PC-3 (cell line): ENCODE data around the gene TRIM43B. TPM values are rescaled to one million over a fixed set of nuclear protein-coding genes. Genes with fewer than 3 reads are reported as not detected.
A peak's percentile ranks its signal among the peaks of the same experiment; 100 is the strongest.
"Not testable (repeated sequence)": the region's sequence is repeated elsewhere in the genome, so short reads cannot be mapped to it uniquely, and the experiment has no call there.

Experiments
- ATAC-seq: fragments of 200-7000 bp; cut with Tn5 transposase; 2 replicates; pipeline ENCODE4 v1.9.1; 2020; ENCODE audit warnings: mild to moderate bottlenecking, moderate library complexity
- BruUV-seq: library from RNA; stranded (reverse); fragments of 400-500 nt; replicated peaks from 2 replicates; lab custom pipeline; 2021; lab: Mats Ljungman, UMichigan
- CTCF ChIA-PET: fragments of 300-600 bp; sonication (Branson Sonifier 250); formaldehyde crosslinking; loops from one replicate; lab custom pipeline; 2022; ENCODE audit warnings: antibody characterized with exemption; lab: Charles Lee
- POLR2A ChIA-PET: fragments of 300-600 bp; sonication (Branson Sonifier 250); formaldehyde crosslinking; loops from one replicate; lab custom pipeline; 2022; ENCODE audit warnings: antibody characterized with exemption; ENCODE audit not compliant: unreplicated experiment; lab: Charles Lee
- DNase-seq: peaks from one replicate; pipeline ENCODE4 v3.0.0-alpha.2; 2015
- H2AFZ ChIP-seq: fragments of 300-600 bp; sonication (generic); 2 replicates; pipeline ENCODE4 v1.6.0; 2016; ENCODE audit warnings: antibody characterized with exemption, low read length
- H3F3A ChIP-seq: fragments of 300-600 bp; sonication (generic); one replicate; pipeline ENCODE4 v1.6.0; 2017; ENCODE audit warnings: antibody characterized with exemption, low read length, control low read depth, mild to moderate bottlenecking; ENCODE audit not compliant: unreplicated experiment
- H3K27ac ChIP-seq: fragments of 300-600 bp; sonication (generic); 2 replicates; pipeline ENCODE4 v1.5.1; 2016; ENCODE audit warnings: mild to moderate bottlenecking, low read length
- H3K27me3 ChIP-seq: fragments of 300-600 bp; sonication (generic); 2 replicates; pipeline ENCODE4 v1.6.1; 2016; ENCODE audit warnings: low read length, mixed read lengths
- H3K36me3 ChIP-seq: fragments of 300-600 bp; sonication (generic); 2 replicates; pipeline ENCODE4 v1.6.1; 2016; ENCODE audit warnings: low read depth, mixed run types, low read length, mixed read lengths
- H3K4me1 ChIP-seq: fragments of 300-600 bp; sonication (generic); 2 replicates; pipeline ENCODE4 v1.5.1; 2016; ENCODE audit warnings: low read length; ENCODE audit not compliant: insufficient read depth
- H3K4me2 ChIP-seq: fragments of 300-600 bp; sonication (generic); 2 replicates; pipeline ENCODE4 v1.6.0; 2016; ENCODE audit warnings: low read length
- H3K4me3 ChIP-seq: fragments of 300-600 bp; sonication (generic); 2 replicates; pipeline ENCODE4 v1.5.1; 2016; ENCODE audit warnings: mild to moderate bottlenecking, low read length, mixed read lengths
- H3K79me2 ChIP-seq: fragments of 300-600 bp; sonication (generic); 2 replicates; pipeline ENCODE4 v1.6.1; 2017; ENCODE audit warnings: low read length, mixed read lengths
- H3K9ac ChIP-seq: fragments of 300-600 bp; sonication (generic); 2 replicates; pipeline ENCODE4 v1.6.0; 2016; ENCODE audit warnings: mild to moderate bottlenecking, low read length
- H3K9me2 ChIP-seq: fragments of 300-600 bp; sonication (generic); replicated peaks from 2 replicates; pipeline ENCODE4 v1.6.1; 2016; ENCODE audit warnings: mixed run types, low read length, mixed read lengths
- H3K9me3 ChIP-seq: fragments of 300-600 bp; sonication (generic); 2 replicates; pipeline ENCODE4 v1.6.1; 2016; ENCODE audit warnings: low read length, mixed read lengths
- H4K20me1 ChIP-seq: fragments of 300-600 bp; sonication (generic); 2 replicates; pipeline ENCODE4 v1.6.1; 2016; ENCODE audit warnings: low read length, mixed read lengths
- CTCF ChIP-seq: fragments of 300-600 bp; sonication (generic); conservative IDR thresholded peaks from 2 replicates; pipeline ENCODE4 v1.5.1; 2017; ENCODE audit warnings: antibody characterized with exemption, low read depth, mild to moderate bottlenecking, low read length
- EZH2 ChIP-seq: fragments of 300-600 bp; sonication (generic); IDR thresholded peaks from one replicate; pipeline ENCODE4 v1.6.1; 2017; ENCODE audit warnings: antibody characterized with exemption, mild to moderate bottlenecking, low read length; ENCODE audit not compliant: unreplicated experiment
- EZH2phosphoT487 ChIP-seq: fragments of 300-600 bp; sonication (generic); IDR thresholded peaks from 2 replicates; pipeline ENCODE4 v1.6.1; 2018; ENCODE audit warnings: mild to moderate bottlenecking, antibody characterized with exemption, low read length, borderline replicate concordance
- intact Hi-C: fragments of 100-400 bp; cut with micrococcal nuclease; formaldehyde crosslinking; loops from 2 replicates; pipeline ENCODE4 v1.9.0; 2023
- total RNA-seq: library from RNA; depleted of rRNA; stranded (reverse); fragments of >200 nt; gene quantifications from 2 replicates; pipeline ENCODE4 v1.2.3, GENCODE V29; 2014

TRIM43B gene
- total RNA-seq, 1 experiment from 2014 or later: not detected

- no peaks in the 10 kb centered on the region for H4K20me1 ChIP-seq
- intact Hi-C loops: no loop called here
- no peak overlapping the region for H3K9ac ChIP-seq
- no TSS peak for BruUV-seq
- no peaks in the 10 kb centered on the region for H3K36me3 ChIP-seq
- no peak overlapping the region for H3K27ac ChIP-seq
- no peaks in the 10 kb centered on the region for H3K9me3 ChIP-seq
- H3K9me2 ChIP-seq: no peaks in the 10 kb centered on the region
- TF ChIP-seq EZH2: no peak
- no peak for TF ChIP-seq EZH2phosphoT487
- no peaks in the 10 kb centered on the region for H3K27me3 ChIP-seq
- H3K4me3 ChIP-seq: no peak overlapping the region
- no peak overlapping the region for H2AFZ ChIP-seq
- POLR2A ChIA-PET: no interaction called here
- DNase-seq (no peak), ATAC-seq (no peak)
- CTCF ChIA-PET: no interaction called here
- no peaks in the 10 kb centered on the region for H3F3A ChIP-seq
- H3K4me2 ChIP-seq: no peak overlapping the region
- no peaks in the 10 kb centered on the region for H3K79me2 ChIP-seq
- H3K4me1 ChIP-seq: no peaks in the 10 kb centered on the region
Measured at GRCh38 chr2:95509408-95509807, 24.9 kb upstream of the TRIM43B start.

GRCh38 chr2:95505222-95505621, 20.7 kb upstream of the TRIM43B start:
- no peaks in the 10 kb centered on the region for H3K9me3 ChIP-seq
- no peaks in the 10 kb centered on the region for H4K20me1 ChIP-seq
- ATAC-seq (no peak), DNase-seq (no peak)
- H3K27me3 ChIP-seq: no peaks in the 10 kb centered on the region
- ChIA-PET POLR2A (no interaction called here), CTCF (no interaction called here)
- H3K4me1 ChIP-seq: no peaks in the 10 kb centered on the region
- no TSS peak for BruUV-seq
- H3K27ac ChIP-seq: no peak overlapping the region
- intact Hi-C loops: no loop called here
- no peak overlapping the region for H3K9ac ChIP-seq
- no peaks in the 10 kb centered on the region for H3F3A ChIP-seq
- H3K4me3 ChIP-seq: no peak overlapping the region
- H3K36me3 ChIP-seq: no peaks in the 10 kb centered on the region
- no peaks in the 10 kb centered on the region for H3K9me2 ChIP-seq
- H3K4me2 ChIP-seq: no peak overlapping the region
- no peaks in the 10 kb centered on the region for H3K79me2 ChIP-seq
- H2AFZ ChIP-seq: no peak overlapping the region
- TF ChIP-seq EZH2phosphoT487: no peak
- no peak for TF ChIP-seq CTCF
- no peak for TF ChIP-seq EZH2

DNA sequence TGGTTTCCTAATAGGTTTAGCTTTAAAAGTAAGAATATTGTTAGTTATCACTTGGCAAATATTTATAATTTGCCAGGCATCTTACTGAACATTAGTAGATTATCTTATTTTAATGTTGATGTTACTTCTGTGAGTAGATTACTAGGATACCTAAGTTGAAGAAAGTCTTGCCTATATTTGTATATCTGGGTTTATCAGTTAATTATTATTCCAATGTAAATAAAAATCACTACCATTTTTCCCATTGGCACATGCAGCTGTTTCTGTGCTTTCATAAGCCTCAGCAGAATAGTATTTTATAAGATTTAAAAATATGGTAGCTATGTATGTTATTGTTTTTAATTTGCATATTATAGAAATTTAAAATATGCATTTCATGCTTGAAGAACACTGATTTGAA, 16.3 kb upstream of the TRIM43B start:
- no peaks in the 10 kb centered on the region for H3K79me2 ChIP-seq
- no peak overlapping the region for H3K4me2 ChIP-seq
- H3K9ac ChIP-seq: no peak overlapping the region
- intact Hi-C loops: no loop called here
- no peak overlapping the region for H3K27ac ChIP-seq
- no peaks in the 10 kb centered on the region for H3K36me3 ChIP-seq
- DNase-seq: no peak
- no peak overlapping the region for H2AFZ ChIP-seq
- TF ChIP-seq EZH2phosphoT487 (no peak), CTCF (no peak), EZH2 (no peak)
- no peak for ATAC-seq
- ChIA-PET CTCF (no interaction called here), POLR2A (no interaction called here)
- H3K4me3 ChIP-seq: no peak overlapping the region
- H3K9me2 ChIP-seq: no peaks in the 10 kb centered on the region
- no peaks in the 10 kb centered on the region for H3K9me3 ChIP-seq
- H4K20me1 ChIP-seq: no peaks in the 10 kb centered on the region
- no TSS peak for BruUV-seq
- no peaks in the 10 kb centered on the region for H3F3A ChIP-seq
- H3K4me1 ChIP-seq: no peaks in the 10 kb centered on the region
- H3K27me3 ChIP-seq: no peaks in the 10 kb centered on the region

GRCh38 chr2:95492076-95492475, 7.5 kb upstream of the TRIM43B start:
- CTCF ChIA-PET, BruUV-seq, H3K36me3 ChIP-seq, H3K27me3 ChIP-seq, H3K79me2 ChIP-seq, ATAC-seq, H3K4me1 ChIP-seq, H3K9ac ChIP-seq, H3F3A ChIP-seq, intact Hi-C loops, H4K20me1 ChIP-seq, H2AFZ ChIP-seq, H3K4me3 ChIP-seq, H3K9me2 ChIP-seq, H3K4me2 ChIP-seq, POLR2A ChIA-PET, H3K9me3 ChIP-seq, H3K27ac ChIP-seq: not testable (repeated sequence)
- DNase-seq: peak; percentile 51

GRCh38 chr2:95475025-95475424, 9.5 kb downstream of the TRIM43B start:
- intact Hi-C loops, H3K4me3 ChIP-seq, H3K79me2 ChIP-seq, DNase-seq, H3K27ac ChIP-seq, H3K27me3 ChIP-seq, H3K4me1 ChIP-seq, H4K20me1 ChIP-seq, ATAC-seq, H3K9me3 ChIP-seq, H3F3A ChIP-seq, H3K9ac ChIP-seq, H3K4me2 ChIP-seq, CTCF ChIA-PET, H2AFZ ChIP-seq, H3K36me3 ChIP-seq, H3K9me2 ChIP-seq, POLR2A ChIA-PET, BruUV-seq: not testable (repeated sequence)
